OCI-LY1 (cell line): ENCODE data around the gene EPAS1.

Source experiments
- EZH2 ChIP-seq: fragments of 200-600 bp; sonication (generic), shearing (Covaris generic); IDR thresholded peaks from 2 replicates; pipeline ENCODE4 v1.8.0; 2017; ENCODE audit warnings: borderline replicate concordance, mixed run types, mild to moderate bottlenecking, antibody characterized with exemption, low read length, moderate library complexity, mixed read lengths
- TF ChIP-seq, protein P1 (sequence below): fragments of 200-600 bp; sonication (generic), shearing (Covaris generic); IDR thresholded peaks from 2 replicates; pipeline ENCODE4 v1.5.1; 2017; ENCODE audit warnings: mild to moderate bottlenecking, antibody characterized with exemption, low read length, moderate library complexity, mixed read lengths

DNA sequence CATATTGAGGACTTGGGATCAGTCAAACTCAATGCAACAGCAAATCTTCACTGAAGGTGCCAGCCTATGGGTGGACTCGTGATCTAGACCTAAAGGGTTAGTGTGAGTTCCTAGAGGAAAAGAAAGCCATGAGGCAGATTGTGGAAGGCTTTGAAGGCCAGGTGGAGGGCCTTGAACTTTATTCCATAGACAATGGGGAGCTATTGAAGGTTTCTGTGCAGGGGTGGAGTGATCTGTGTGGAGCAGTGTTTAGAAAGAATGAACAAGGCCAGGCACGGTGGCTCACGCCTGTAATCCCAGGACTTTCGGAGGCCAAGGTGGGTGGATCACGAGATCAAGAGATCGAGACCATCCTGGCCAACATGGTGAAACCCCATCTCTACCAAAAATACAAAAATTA lies 61.5 kb downstream of the EPAS1 start:
- TF ChIP-seq, protein P1, sequence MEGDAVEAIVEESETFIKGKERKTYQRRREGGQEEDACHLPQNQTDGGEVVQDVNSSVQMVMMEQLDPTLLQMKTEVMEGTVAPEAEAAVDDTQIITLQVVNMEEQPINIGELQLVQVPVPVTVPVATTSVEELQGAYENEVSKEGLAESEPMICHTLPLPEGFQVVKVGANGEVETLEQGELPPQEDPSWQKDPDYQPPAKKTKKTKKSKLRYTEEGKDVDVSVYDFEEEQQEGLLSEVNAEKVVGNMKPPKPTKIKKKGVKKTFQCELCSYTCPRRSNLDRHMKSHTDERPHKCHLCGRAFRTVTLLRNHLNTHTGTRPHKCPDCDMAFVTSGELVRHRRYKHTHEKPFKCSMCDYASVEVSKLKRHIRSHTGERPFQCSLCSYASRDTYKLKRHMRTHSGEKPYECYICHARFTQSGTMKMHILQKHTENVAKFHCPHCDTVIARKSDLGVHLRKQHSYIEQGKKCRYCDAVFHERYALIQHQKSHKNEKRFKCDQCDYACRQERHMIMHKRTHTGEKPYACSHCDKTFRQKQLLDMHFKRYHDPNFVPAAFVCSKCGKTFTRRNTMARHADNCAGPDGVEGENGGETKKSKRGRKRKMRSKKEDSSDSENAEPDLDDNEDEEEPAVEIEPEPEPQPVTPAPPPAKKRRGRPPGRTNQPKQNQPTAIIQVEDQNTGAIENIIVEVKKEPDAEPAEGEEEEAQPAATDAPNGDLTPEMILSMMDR, result no peak
- no peak for TF ChIP-seq EZH2
